Bronchial epithelial cell (primary cell): ENCODE data around the gene TSR1. TPM values are rescaled to one million over a fixed set of nuclear protein-coding genes. Genes with fewer than 3 reads are reported as not detected.

ENCODE experiments used
- DNase-seq: peaks from one replicate; pipeline ENCODE4 v3.0.0-alpha.2; 2010; ENCODE audit warnings: low read depth
- FAIRE-seq: peaks from 2 replicates; lab custom pipeline; 2011; peaks lifted over from hg19 to GRCh38; lab: Jason Lieb, UNC
- H3K27me3 ChIP-seq: 2 replicates; pipeline ENCODE4 v1.5.1; 2011; ENCODE audit warnings: low read length; ENCODE audit not compliant: control insufficient read depth, insufficient read depth
- H3K36me3 ChIP-seq: 2 replicates; pipeline ENCODE4 v1.5.1; 2011; ENCODE audit warnings: low read length; ENCODE audit not compliant: control insufficient read depth, insufficient read depth
- H3K4me3 ChIP-seq: 2 replicates; pipeline ENCODE4 v1.5.1; 2011; ENCODE audit warnings: mild to moderate bottlenecking, low read depth, low read length, control low read depth
- total RNA-seq: library from RNA; depleted of rRNA; stranded (reverse); fragments of >200 nt; gene quantifications from 2 replicates; pipeline ENCODE4 v1.2.1, GENCODE V29; 2014
- TF ChIP-seq, protein P1 (sequence below): IDR thresholded peaks from 2 replicates; pipeline ENCODE4 v1.5.1; 2011; ENCODE audit warnings: mild to moderate bottlenecking, moderate library complexity, low read length, control low read depth, inconsistent platforms; ENCODE audit not compliant: insufficient read depth, severe bottlenecking

TSR1 gene
- total RNA-seq, 1 donor from 2014 or later, result 72.1 TPM

DNA sequence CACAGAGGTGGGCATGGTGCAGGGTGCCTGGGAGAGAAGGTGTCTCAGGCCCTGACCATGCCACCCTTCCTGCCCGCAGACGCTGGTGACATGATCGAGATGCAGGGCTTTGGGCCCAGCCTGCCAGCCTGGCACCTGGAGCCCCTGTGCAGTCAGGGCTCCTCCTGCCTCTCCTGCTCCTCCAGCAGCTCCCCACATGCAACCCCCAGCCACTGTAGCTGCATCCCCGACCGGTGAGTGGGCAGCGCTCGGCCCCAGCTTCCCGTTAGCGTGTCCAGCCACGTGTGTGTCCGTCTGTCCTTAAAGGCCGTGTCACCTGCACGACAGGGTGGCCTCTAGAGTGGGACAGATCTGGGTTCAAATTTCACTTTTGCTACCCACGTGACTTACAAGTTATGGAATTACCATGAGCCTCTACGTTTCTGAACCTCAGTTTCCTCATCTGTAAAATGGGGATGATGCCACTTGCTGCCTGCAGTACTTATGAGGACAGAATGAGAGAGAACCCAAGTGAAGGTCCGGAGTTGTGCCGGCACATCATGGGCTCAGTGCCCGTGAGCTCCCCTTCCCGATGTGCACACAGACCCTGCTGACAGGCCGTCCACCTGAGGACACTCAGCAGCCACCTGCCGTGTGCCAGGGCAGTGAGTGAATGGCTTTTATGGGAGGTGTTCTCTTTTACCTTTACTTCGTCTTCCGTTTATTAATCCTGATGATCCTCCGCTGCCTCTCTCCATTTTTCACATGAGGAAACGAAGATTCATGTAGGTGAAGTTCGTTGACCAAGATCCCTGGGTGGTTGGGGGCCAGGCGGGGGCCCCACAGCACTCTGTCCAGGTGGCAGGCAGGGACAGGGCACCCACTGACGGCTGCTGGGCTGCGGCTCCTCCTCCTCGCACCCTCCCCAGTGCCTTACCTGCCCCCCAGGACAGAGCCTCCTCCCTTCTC lies 35.2 kb upstream of the TSR1 start:
- Histone ChIP-seq H3K36me3 (peaks cover 13% of the 10 kb centered on the region), H3K4me3 (no peak overlapping the region), H3K27me3 (no peaks in the 10 kb centered on the region)
- FAIRE-seq, result no peak
- TF ChIP-seq, protein P1, sequence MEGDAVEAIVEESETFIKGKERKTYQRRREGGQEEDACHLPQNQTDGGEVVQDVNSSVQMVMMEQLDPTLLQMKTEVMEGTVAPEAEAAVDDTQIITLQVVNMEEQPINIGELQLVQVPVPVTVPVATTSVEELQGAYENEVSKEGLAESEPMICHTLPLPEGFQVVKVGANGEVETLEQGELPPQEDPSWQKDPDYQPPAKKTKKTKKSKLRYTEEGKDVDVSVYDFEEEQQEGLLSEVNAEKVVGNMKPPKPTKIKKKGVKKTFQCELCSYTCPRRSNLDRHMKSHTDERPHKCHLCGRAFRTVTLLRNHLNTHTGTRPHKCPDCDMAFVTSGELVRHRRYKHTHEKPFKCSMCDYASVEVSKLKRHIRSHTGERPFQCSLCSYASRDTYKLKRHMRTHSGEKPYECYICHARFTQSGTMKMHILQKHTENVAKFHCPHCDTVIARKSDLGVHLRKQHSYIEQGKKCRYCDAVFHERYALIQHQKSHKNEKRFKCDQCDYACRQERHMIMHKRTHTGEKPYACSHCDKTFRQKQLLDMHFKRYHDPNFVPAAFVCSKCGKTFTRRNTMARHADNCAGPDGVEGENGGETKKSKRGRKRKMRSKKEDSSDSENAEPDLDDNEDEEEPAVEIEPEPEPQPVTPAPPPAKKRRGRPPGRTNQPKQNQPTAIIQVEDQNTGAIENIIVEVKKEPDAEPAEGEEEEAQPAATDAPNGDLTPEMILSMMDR, result no peak
- no peak for DNase-seq

DNA sequence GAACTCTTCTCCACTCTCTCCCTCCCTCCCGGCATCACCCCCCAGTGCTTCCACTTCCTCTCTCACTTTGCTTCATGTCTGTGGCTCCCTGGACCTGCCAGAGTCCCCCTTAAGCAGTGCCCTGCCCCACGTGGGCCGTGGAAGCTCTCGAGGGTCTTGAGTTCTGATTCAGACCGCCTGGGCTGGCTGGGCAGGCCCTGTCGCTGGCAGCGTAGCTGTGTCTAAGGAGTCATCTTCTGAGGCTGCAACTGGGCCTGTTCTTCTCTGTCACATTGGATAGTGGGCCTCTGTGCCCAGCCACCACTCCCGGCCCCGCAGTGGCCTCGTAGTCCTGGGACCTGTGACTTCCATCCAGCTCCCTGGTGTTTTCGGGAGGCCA lies 33.9 kb upstream of the TSR1 start:
- peaks cover 14% of the 10 kb centered on the region for H3K36me3 ChIP-seq

DNA sequence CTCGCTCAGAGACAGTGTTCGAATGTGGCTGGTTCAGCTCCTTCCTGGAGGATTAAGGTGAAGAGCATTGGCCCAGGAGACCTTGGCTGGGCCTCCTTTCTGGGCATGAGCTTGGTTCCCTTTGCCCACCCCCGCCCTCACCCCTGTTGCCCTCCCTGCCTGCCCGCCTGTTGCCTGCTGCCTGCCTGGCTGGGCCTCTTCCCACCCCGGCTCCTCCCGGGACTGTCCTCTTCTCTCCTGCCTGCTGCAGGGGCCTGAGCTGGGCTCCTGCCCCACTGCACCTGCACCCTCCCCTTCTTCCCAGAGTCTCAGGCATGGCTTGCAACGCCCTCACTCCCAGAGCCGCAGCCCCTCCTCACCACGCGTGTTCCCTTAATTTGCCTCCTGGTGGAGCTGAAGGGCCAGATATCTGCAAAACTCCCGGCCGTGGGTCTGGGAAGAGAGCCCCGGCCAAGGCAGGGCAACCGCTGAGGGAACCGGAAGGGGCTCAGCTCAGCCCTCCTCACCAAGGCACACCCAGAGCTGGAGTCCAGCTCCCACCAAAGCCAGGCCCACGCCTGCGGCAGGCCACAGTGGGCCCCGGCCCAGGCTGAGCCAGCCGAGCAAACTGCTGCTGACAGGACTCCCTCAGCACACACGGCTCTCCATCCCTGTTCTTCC lies 33.4 kb upstream of the TSR1 start:
- TF ChIP-seq, protein P1, result no peak
- H3K4me3 ChIP-seq, result no peak overlapping the region
- DNase-seq (no peak), FAIRE-seq (no peak)
- peaks cover 16% of the 10 kb centered on the region for H3K36me3 ChIP-seq
- no peaks in the 10 kb centered on the region for H3K27me3 ChIP-seq

More for the DNA sequence above, 33.9 kb upstream of the TSR1 start:
- FAIRE-seq (no peak), DNase-seq (no peak)
- no peaks in the 10 kb centered on the region for H3K27me3 ChIP-seq
- no peak overlapping the region for H3K4me3 ChIP-seq
- TF ChIP-seq, protein P1, result no peak

DNA sequence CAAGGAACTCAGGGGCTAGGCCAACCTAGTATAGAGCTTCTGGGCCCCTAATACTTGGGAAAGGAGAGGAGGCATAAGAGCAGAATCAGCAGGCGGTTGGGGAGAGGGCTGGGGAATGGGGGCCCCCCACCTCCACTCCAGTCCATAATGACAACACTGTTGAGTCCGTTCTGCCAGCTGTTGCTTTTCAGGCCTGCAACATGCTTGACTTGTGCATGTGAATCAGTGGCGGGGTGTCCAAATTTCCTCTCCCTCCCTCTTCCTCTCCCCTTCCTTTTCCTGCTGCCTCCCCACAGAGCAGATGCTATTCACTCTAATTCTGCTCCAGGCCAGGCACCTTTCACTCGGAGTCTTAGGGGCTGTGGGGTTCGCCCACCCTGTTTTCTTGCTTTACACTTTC lies 32.8 kb upstream of the TSR1 start:
- H3K4me3 ChIP-seq, result no peak overlapping the region
- peaks cover 19% of the 10 kb centered on the region for H3K36me3 ChIP-seq
- TF ChIP-seq, protein P1, result no peak
- H3K27me3 ChIP-seq, result no peaks in the 10 kb centered on the region
- FAIRE-seq, result no peak
- DNase-seq, result no peak

DNA sequence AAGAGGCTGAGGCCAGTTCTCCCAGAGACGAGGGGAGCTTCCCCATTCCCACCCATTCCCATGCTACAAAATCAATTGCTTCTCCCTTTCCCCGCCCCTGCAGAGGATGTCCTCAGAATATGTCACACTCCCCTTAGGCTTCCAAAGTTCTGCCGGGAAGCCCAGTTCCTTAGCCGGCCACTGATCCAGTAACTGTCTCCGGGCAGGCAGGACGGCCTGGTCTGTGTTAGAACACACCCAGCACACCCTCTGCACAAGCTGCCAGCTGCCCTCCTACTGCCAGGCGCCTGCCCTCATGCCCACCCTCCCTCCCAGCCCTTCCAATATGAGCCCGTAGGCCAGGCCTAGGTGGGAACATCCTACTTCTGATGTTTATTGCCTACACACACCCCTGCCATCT lies 32.1 kb upstream of the TSR1 start:
- FAIRE-seq, result no peak
- H3K36me3 ChIP-seq, result peaks cover 18% of the 10 kb centered on the region
- no peaks in the 10 kb centered on the region for H3K27me3 ChIP-seq
- H3K4me3 ChIP-seq, result no peak overlapping the region
- TF ChIP-seq, protein P1, result no peak
- DNase-seq, result no peak
